SK-N-SH (cell line): Measurements from ENCODE around the gene ARHGEF7. TPM values are rescaled to one million over a fixed set of nuclear protein-coding genes. Genes with fewer than 3 reads are reported as not detected.

Experiments used
- CTCF ChIA-PET: fragments of 300-600, 350-600 bp; formaldehyde crosslinking; extraction: SDS; loops from one replicate; lab custom pipeline; 2021; lab: Yijun Ruan, JAX
- POLR2A ChIA-PET: fragments of 350-600 bp; sonication (Branson Sonifier 250); formaldehyde crosslinking; extraction: SDS; loops from one replicate; lab custom pipeline; 2020; ENCODE audit warnings: antibody characterized with exemption, inconsistent platforms; lab: Yijun Ruan, JAX
- DNase-seq: peaks from one replicate; pipeline ENCODE4 v3.0.0; 2012
- H2AFZ ChIP-seq: fragments of 200-600 bp; sonication (generic); 2 replicates; pipeline ENCODE4 v1.8.1; 2016; ENCODE audit warnings: antibody characterized with exemption, mild to moderate bottlenecking, low read depth
- H3F3A ChIP-seq: fragments of 200-600 bp; sonication (generic); replicated peaks from 2 replicates; pipeline ENCODE3; 2016; ENCODE audit warnings: antibody characterized with exemption, mild to moderate bottlenecking; ENCODE audit not compliant: insufficient read depth
- H3K27ac ChIP-seq, 2 experiments: fragments of 200-500 bp in 1 of 2; fragments of 200-600 bp in 1 of 2; sonication (Bioruptor generic) in 1 of 2; sonication (generic), shearing (Covaris generic) in 1 of 2; 2 replicates each; pipeline versions ENCODE4 v1.5.1 to v1.6.1; 2014 to 2016; ENCODE audit warnings: low read depth in 2 of 2, inconsistent platforms in 1 of 2, low read length in 1 of 2, mild to moderate bottlenecking in 1 of 2, mixed read lengths in 1 of 2
- H3K27me3 ChIP-seq: fragments of 200-600 bp; sonication (generic), shearing (Covaris generic); 2 replicates; pipeline ENCODE4 v1.6.1; 2016; ENCODE audit warnings: mixed run types; ENCODE audit not compliant: insufficient read depth
- H3K36me3 ChIP-seq, 2 experiments: fragments of 200-500 bp in 1 of 2; fragments of 200-600 bp in 1 of 2; sonication (Bioruptor generic) in 1 of 2; sonication (generic) in 1 of 2; replicated peaks in 1 of 2; 2 replicates each; pipeline versions ENCODE3 to v1.5.1; 2014 to 2016; ENCODE audit warnings: low read length in 1 of 2, mild to moderate bottlenecking in 1 of 2; ENCODE audit not compliant: insufficient read depth in 2 of 2, control insufficient read depth in 1 of 2
- H3K4me1 ChIP-seq, 2 experiments: fragments of 200-500 bp in 1 of 2; fragments of 200-600 bp in 1 of 2; sonication (Bioruptor generic) in 1 of 2; sonication (generic), shearing (Covaris generic) in 1 of 2; 2 replicates each; pipeline versions ENCODE4 v1.5.1 to v1.6.1; 2014 to 2016; ENCODE audit warnings: low read depth in 1 of 2, low read length in 1 of 2, mixed run types in 1 of 2; ENCODE audit not compliant: insufficient read depth in 2 of 2, control insufficient read depth in 1 of 2
- H3K4me2 ChIP-seq: fragments of 200-600 bp; sonication (generic), shearing (Covaris generic); 2 replicates; pipeline ENCODE4 v1.6.1; 2017; ENCODE audit warnings: mixed run types
- H3K4me3 ChIP-seq, 2 experiments: fragments of 200-500 bp in 1 of 2; fragments of 200-600 bp in 1 of 2; sonication (Bioruptor generic) in 1 of 2; sonication (generic), shearing (Covaris generic) in 1 of 2; 2 replicates each; pipeline versions ENCODE4 v1.5.1 to v1.8.1; 2014 to 2016; ENCODE audit warnings: low read depth in 2 of 2, inconsistent platforms in 1 of 2, low read length in 1 of 2, mild to moderate bottlenecking in 1 of 2, mixed read lengths in 1 of 2, moderate library complexity in 1 of 2
- H3K79me2 ChIP-seq: fragments of 200-600 bp; sonication (generic); 2 replicates; pipeline ENCODE4 v1.8.1; 2017; ENCODE audit warnings: mild to moderate bottlenecking; ENCODE audit not compliant: insufficient read depth
- H3K9ac ChIP-seq: fragments of 200-600 bp; sonication (generic); 2 replicates; pipeline ENCODE4 v1.6.1; 2017; ENCODE audit warnings: mixed run types
- H3K9me2 ChIP-seq: fragments of 200-600 bp; sonication (generic); 2 replicates; pipeline ENCODE4 v1.6.1; 2017; ENCODE audit warnings: mixed run types
- H3K9me3 ChIP-seq: fragments of 200-600 bp; sonication (generic); 2 replicates; pipeline ENCODE4 v1.6.1; 2017; ENCODE audit warnings: mixed run types, mild to moderate bottlenecking, moderate library complexity
- H4K20me1 ChIP-seq: fragments of 200-600 bp; sonication (generic); 2 replicates; pipeline ENCODE4 v1.6.1; 2017; ENCODE audit warnings: mild to moderate bottlenecking, mixed run types; ENCODE audit not compliant: insufficient read depth
- CHD2 ChIP-seq: fragments of 150-350 bp; IDR thresholded peaks from 2 replicates; pipeline ENCODE4 v1.6.1; 2018; ENCODE audit warnings: low read length; ENCODE audit not compliant: partially characterized antibody
- ELF1 ChIP-seq: IDR thresholded peaks from 2 replicates; pipeline ENCODE4 v1.4.0; 2012
- FOSL2 ChIP-seq: IDR thresholded peaks from 2 replicates; pipeline ENCODE4 v1.4.0; 2012; ENCODE audit warnings: low read depth, mild to moderate bottlenecking, moderate library complexity, borderline replicate concordance
- GABPA ChIP-seq: IDR thresholded peaks from 2 replicates; pipeline ENCODE4 v1.4.0; 2012; ENCODE audit warnings: low read depth, mild to moderate bottlenecking
- IRF3 ChIP-seq: fragments of 150-350 bp; IDR thresholded peaks from 2 replicates; pipeline ENCODE4 v1.6.1; 2016; ENCODE audit warnings: mild to moderate bottlenecking, low read depth, low read length
- JUND ChIP-seq: IDR thresholded peaks from 2 replicates; pipeline ENCODE4 v1.4.0; 2012
- MAX ChIP-seq: IDR thresholded peaks from 2 replicates; pipeline ENCODE4 v1.4.0; 2012; ENCODE audit warnings: low read depth
- MEF2A ChIP-seq: IDR thresholded peaks from 2 replicates; pipeline ENCODE4 v1.4.0; 2012; ENCODE audit warnings: low read depth, borderline replicate concordance
- MXI1 ChIP-seq: IDR thresholded peaks from 2 replicates; pipeline ENCODE4 v1.6.1; 2012; ENCODE audit warnings: mild to moderate bottlenecking, low read depth, low read length, improper control_type of control experiment
- NFIC ChIP-seq: IDR thresholded peaks from 2 replicates; pipeline ENCODE4 v1.4.0; 2012; ENCODE audit warnings: borderline replicate concordance
- NRF1 ChIP-seq: IDR thresholded peaks from 2 replicates; pipeline ENCODE4 v1.6.1; 2012; ENCODE audit warnings: low read depth, mild to moderate bottlenecking, low read length
- PBX3 ChIP-seq: IDR thresholded peaks from 2 replicates; pipeline ENCODE4; 2012
- POLR2AphosphoS5 ChIP-seq: IDR thresholded peaks from 2 replicates; pipeline ENCODE4 v1.6.1; 2012; ENCODE audit warnings: low read depth, low read length
- RAD21 ChIP-seq: IDR thresholded peaks from 2 replicates; pipeline ENCODE4 v1.6.1; 2012; ENCODE audit warnings: mild to moderate bottlenecking, low read length
- REST ChIP-seq: IDR thresholded peaks from 2 replicates; pipeline ENCODE4 v1.6.1; 2012; ENCODE audit warnings: mild to moderate bottlenecking, low read depth, low read length, moderate library complexity
- RXRA ChIP-seq: IDR thresholded peaks from 2 replicates; pipeline ENCODE4 v1.4.0; 2012; ENCODE audit warnings: low read depth, mild to moderate bottlenecking, borderline replicate concordance
- TAF1 ChIP-seq: IDR thresholded peaks from 2 replicates; pipeline ENCODE4 v1.6.1; 2012; ENCODE audit warnings: low read depth, mild to moderate bottlenecking, low read length, moderate library complexity, borderline replicate concordance
- TCF12 ChIP-seq: IDR thresholded peaks from 2 replicates; pipeline ENCODE4 v1.4.0; 2012
- TEAD4 ChIP-seq: IDR thresholded peaks from 2 replicates; pipeline ENCODE4 v1.4.0; 2012; ENCODE audit warnings: mild to moderate bottlenecking, borderline replicate concordance; ENCODE audit not compliant: insufficient read depth
- USF1 ChIP-seq: IDR thresholded peaks from 2 replicates; pipeline ENCODE4 v1.4.0; 2012; ENCODE audit warnings: low read depth, borderline replicate concordance
- USF2 ChIP-seq: fragments of 150-350 bp; IDR thresholded peaks from 2 replicates; pipeline ENCODE4 v1.6.1; 2017; ENCODE audit warnings: antibody characterized with exemption, low read length, low read depth, borderline replicate concordance
- YY1 ChIP-seq: IDR thresholded peaks from 2 replicates; pipeline ENCODE4 v1.4.0; 2012; ENCODE audit warnings: low read depth, mild to moderate bottlenecking
- WGBS: methylation state at CpG from one replicate; pipeline ENCODE4 v1.1.6; 2017; ENCODE audit warnings: low lambda C conversion rate; 5-methylcytosine and 5-hydroxymethylcytosine counted together
- polyA plus RNA-seq, 3 experiments: library from polyadenylated mRNA; depleted of rRNA; stranded (reverse); fragments of >200 nt; gene quantifications; 2 replicates each; pipeline ENCODE4 v1.2.3, GENCODE V29; 2012

Gene ARHGEF7
- polyA plus RNA-seq, 1 of the 3 experiments (the other 2 are of a cell fraction), result 21.6 TPM

- H3K4me3 ChIP-seq, result no peak overlapping the region
- no peaks in the 10 kb centered on the region for H3F3A ChIP-seq
- H3K4me1 ChIP-seq, result peaks cover 0 to 36% of the 10 kb centered on the region in 2 experiments; a peak in 2 of 4 replicates
- no peak overlapping the region for H3K9ac ChIP-seq
- H3K4me2 ChIP-seq, result no peak overlapping the region
- H3K27me3 ChIP-seq, result peaks cover 31% of the 10 kb centered on the region; the same call in 1 of the 2 replicates
- POLR2A ChIA-PET, result no interaction called here
- no peaks in the 10 kb centered on the region for H3K79me2 ChIP-seq
- no peaks in the 10 kb centered on the region for H3K36me3 ChIP-seq
- no peak overlapping the region for H2AFZ ChIP-seq
- DNase-seq, result no peak
- TF ChIP-seq POLR2AphosphoS5 (no peak), JUND (no peak), RAD21 (no peak), MAX (no peak), MXI1 (no peak), IRF3 (no peak), TEAD4 (no peak), USF1 (no peak), TAF1 (no peak), YY1 (no peak), TCF12 (no peak), GABPA (no peak)
- 74% methylated on average over 11 of the region's 12 CpGs for WGBS
- no peaks in the 10 kb centered on the region for H4K20me1 ChIP-seq
- H3K9me2 ChIP-seq, result no peaks in the 10 kb centered on the region
- CTCF ChIA-PET, result no interaction called here
- H3K27ac ChIP-seq, result no peak overlapping the region
- H3K9me3 ChIP-seq, result no peaks in the 10 kb centered on the region
These were observed 5.3 kb downstream of the ARHGEF7 start for GRCh38 chr13:111120422-111120821.

- Histone ChIP-seq H3K9me2 (no peaks in the 10 kb centered on the region), H3K4me3 (no peak overlapping the region), H3K9ac (no peak overlapping the region), H3K4me2 (no peak overlapping the region), H3K9me3 (no peaks in the 10 kb centered on the region), H3F3A (no peaks in the 10 kb centered on the region), H4K20me1 (no peaks in the 10 kb centered on the region), H3K79me2 (no peaks in the 10 kb centered on the region), H3K36me3 (no peaks in the 10 kb centered on the region), H2AFZ (no peak overlapping the region), H3K27me3 (peaks cover 30% of the 10 kb centered on the region; the same call in 1 of the 2 replicates), H3K27ac (no peak overlapping the region), H3K4me1 (peaks cover 0 to 36% of the 10 kb centered on the region in 2 experiments; a peak in 2 of 4 replicates)
- 67% methylated on average over 7 of the region's 8 CpGs for WGBS
- CTCF ChIA-PET, result no interaction called here
- no peak for DNase-seq
- POLR2A ChIA-PET, result no interaction called here
- TF ChIP-seq RAD21 (no peak), MEF2A (no peak), RXRA (no peak), ELF1 (no peak), REST (no peak), GABPA (no peak), NRF1 (no peak), TAF1 (no peak), YY1 (no peak), CHD2 (no peak), NFIC (no peak), TEAD4 (no peak), FOSL2 (no peak), USF2 (no peak), PBX3 (no peak)
These were observed 5.8 kb downstream of the ARHGEF7 start for GRCh38 chr13:111120913-111121312.
